Ovary (tissue), 3 donors: ENCODE results near the gene TTC33.

Experiments
- EP300 ChIP-seq: sonication (generic); formaldehyde crosslinking; IDR thresholded peaks from one replicate; pipeline ENCODE4 v1.6.1; 2017; ENCODE audit warnings: antibody characterized with exemption
- TF ChIP-seq, protein P1 (sequence below), 3 donors: fragments of 450-650 bp in 2 of 3; fragments of 200-600 bp in 1 of 3; IDR thresholded peaks; one replicate each; pipeline versions ENCODE4 v1.5.1 to v1.8.0; 2016 to 2022; ENCODE audit warnings: antibody characterized with exemption in 3 of 3, mild to moderate bottlenecking in 1 of 3
- donor health status: DM: no; HTN: no; CAD: no.

DNA sequence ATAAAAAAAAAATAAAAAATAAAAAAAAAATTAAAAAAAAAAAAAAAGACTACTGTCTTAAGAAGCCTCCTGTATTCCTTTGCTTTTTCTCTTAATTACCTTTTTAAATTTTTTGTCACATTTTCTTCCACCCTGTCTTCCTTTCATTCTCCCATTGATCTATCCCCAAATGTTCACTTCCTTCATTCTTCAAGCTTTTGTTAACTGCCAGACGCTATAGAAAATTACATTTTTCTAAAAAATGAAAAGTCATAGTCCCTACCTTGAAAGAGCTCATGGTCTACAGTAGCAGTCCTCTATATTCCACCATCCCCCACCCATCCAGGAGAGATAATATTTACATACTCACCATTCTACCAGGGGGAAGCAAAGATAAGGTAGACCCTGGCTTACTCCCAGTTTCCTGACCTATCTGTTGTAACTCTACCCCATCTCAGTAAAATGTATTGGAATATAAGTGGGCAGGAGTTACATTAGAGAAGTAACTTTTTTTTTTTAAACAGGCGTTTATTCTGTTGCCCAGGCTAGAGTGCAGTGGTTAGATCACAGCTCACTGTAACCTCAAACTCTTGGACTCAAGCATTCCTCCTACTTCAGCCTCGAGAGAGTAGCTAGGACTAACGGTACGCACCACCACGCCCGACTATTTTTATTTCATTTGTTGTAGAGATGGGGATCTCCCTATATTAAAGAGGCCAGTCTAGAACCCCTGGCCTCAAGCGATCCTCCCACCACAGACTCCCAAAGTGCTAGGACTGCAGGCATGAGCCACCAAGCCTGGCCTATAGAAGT, 46.2 kb upstream of the TTC33 start:
- TF ChIP-seq, protein P1, sequence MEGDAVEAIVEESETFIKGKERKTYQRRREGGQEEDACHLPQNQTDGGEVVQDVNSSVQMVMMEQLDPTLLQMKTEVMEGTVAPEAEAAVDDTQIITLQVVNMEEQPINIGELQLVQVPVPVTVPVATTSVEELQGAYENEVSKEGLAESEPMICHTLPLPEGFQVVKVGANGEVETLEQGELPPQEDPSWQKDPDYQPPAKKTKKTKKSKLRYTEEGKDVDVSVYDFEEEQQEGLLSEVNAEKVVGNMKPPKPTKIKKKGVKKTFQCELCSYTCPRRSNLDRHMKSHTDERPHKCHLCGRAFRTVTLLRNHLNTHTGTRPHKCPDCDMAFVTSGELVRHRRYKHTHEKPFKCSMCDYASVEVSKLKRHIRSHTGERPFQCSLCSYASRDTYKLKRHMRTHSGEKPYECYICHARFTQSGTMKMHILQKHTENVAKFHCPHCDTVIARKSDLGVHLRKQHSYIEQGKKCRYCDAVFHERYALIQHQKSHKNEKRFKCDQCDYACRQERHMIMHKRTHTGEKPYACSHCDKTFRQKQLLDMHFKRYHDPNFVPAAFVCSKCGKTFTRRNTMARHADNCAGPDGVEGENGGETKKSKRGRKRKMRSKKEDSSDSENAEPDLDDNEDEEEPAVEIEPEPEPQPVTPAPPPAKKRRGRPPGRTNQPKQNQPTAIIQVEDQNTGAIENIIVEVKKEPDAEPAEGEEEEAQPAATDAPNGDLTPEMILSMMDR (IDR thresholded peaks at IDR 0.05): no peak
- TF ChIP-seq EP300: no peak
